ENCODE data around the gene EDARADD. TPM values are rescaled to one million over a fixed set of nuclear protein-coding genes. Genes with fewer than 3 reads are reported as not detected.
"Not testable (repeated sequence)": the region's sequence is repeated elsewhere in the genome, so short reads cannot be mapped to it uniquely, and the experiment has no call there.

EDARADD gene
- under 1 TPM in 1 of 2 donors, not detected in 1; 0.35 TPM for total RNA-seq
- long read RNA-seq = 0 reads

DNA sequence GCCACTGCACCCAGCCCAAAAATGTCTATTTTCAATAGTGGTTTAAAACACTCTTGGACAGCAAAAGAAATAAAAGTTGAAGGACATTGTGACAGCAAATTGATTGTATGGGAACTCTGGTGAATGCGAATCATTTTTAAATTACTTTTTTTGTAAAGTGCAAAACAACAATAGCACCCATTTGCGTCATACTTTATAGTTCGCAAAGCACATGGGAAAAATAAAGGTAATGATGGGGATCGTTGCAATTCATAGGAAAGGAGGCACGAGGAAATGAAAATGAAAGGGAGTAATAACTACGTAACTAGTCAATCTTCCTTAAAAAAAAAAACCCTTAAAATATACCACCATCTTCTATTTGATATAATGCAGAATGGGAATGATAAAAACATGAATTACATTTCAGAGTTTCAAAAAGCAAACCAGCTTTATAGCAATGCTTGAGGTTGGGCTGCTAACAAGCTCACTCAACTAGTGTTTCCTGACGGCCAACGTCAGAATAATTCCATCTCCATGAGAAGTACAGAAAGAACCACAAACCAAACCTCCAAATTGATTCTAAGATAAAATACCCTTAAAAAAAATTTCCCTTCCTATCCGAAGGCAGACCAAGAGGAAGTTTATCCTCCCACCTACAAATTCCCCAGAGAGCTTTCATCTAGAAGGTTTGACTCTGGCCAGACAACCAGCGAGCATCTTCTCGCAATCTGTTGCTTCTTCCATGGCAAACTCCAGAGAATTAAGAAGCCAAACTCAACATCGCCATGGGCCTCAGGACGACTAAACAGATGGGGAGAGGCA, at the start of gene EDARADD:
Gene EDARADD (plus strand): TSS at position 606 of the 801 bp plus-strand sequence. CDS start 159 bp downstream, at position 765.
- intact Hi-C loops (cut with DNase I) = no loop called here
- ATAC-seq (no peak), DNase-seq (no peak)

DNA sequence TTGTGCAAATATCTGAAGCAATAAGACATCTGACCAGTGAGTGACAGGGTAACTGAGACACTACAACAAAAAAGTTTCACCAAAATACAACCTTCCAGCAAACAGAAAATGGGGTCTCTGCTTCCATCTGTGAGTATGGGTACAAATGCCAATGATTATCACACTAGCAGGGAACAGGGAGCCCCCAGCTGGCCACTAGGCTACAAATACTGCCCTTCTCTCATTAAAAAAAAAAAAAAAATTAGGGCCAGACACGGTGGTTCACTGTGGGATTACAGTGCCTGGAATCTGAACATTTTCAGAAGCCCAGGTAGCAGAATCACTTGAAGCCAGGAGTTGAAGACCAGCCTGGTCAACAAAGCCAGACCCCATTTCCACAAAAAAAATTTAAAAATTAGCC, 48.4 kb upstream of the EDARADD start:
- no peak for ATAC-seq
- no peak for DNase-seq
- intact Hi-C loops (cut with DNase I) = no loop called here

DNA sequence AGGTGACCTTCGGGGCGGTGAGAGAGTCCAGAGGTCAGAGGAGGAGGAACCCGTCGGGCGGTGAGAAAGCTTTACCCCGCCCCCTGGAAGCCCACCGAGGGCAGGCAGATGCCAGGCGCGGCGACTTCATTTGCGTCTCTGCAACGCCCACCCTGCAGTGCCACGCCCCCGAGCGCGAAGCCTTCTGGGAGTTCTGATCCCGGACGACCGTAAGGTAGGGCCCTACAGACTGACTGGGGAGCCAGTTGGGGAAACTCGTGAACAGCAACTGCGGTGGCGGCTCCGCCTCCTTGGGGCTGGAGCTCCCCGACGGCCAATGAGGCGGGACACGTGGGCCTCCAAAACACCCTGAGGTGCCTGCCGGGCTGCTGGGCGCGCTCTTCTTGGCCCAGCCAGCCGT, 46.0 kb upstream of the EDARADD start:
- no peak for DNase-seq
- intact Hi-C loops (cut with DNase I) = no loop called here
- ATAC-seq = no peak

DNA sequence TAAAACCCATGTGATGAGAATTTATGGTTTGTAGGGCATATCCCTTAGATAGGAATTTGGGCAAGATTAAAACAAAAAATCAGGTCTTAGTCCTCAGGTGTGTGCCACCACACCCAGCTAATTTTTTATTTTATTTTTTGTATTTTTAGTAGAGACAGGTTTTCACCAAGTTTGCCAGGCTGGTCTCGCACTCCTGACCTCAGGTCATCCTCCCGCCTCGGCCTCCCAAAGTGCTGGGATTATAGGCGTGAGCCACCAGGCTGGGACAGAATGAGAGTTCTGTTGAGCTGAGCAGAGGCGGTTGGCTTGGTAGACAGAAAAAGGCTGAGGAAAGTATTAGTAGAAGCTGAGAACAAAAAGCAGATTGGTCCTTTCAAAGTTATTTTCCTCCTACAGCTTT, 43.8 kb upstream of the EDARADD start:
- intact Hi-C loops (cut with DNase I) = no loop called here
- DNase-seq (no peak), ATAC-seq (no peak)

DNA sequence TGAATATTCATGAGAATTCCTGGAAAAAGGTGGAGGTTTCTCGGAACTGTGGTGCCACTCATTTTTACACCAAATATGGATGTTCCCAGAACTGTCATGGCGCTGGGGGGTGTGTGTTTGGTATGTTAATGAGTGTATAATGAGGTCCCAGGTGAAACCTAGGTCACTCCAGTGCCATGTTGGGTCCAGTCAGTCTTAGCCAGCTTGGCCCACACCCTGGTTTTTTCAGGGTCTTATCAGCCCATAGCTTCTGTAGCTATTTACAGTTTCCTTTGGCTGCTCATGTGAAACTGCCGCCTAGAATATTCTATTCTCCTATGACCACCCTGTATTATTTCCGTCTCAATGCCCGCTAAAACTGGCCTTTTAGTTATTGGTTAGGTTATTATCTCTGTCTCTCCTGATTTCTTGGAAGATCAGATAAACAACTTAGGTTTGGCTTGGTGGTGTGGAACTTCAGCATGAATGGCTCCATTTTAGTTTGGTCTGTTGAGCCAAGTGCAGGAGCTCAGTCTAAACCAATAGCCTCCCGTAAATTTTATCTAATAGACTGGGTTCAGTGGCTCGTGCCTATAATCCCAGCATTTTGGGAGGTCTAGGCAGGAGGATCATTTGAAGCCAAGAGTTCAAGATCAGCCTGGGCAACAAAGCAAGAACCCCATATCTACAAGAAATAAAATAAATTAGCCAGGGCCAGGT, 42.1 kb upstream of the EDARADD start:
- ATAC-seq (no peak), DNase-seq (no peak)
- intact Hi-C loops (cut with DNase I) = no loop called here

DNA sequence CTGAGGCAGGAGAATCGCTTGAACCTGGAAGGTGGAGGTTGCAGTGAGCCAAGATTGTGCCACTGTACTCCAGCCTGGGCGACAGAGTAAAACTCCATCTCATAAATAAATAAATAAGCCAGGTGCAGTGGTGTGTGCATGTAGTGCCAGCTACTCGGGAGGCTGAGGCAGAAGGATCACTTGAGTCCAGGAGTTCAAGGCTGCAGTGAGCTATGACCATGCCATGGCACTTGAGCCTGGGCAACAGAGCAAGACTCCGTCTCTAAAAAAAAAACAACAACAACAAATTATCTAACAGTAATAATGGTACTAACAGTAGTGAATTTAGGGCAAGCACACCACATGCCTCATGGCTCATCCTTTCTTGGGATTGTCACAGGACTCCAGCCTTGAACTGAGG, 41.3 kb upstream of the EDARADD start:
- DNase-seq; intact Hi-C loops (cut with DNase I); ATAC-seq: not testable (repeated sequence)

DNA sequence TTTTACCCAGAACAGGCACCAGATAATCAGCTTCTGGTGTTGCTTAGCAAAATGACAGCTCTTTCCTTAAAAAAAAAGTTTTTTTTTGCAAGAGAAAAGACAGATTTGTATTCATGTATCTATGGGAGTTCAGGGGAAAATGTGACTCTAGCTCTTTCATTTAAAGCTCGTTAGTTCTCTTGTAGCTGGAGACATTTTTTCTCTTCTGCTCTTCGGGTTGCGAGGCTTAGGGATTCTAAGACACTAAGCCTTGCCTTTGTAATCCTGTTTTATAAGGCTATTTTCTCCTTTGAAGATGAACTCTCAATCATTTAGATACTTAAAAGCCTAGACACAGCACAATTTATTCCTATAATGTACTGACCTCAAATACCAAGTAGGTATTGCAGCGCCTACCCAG, 40.3 kb upstream of the EDARADD start:
- intact Hi-C loops (cut with DNase I) = no loop called here
- DNase-seq = no peak
- no peak for ATAC-seq

DNA sequence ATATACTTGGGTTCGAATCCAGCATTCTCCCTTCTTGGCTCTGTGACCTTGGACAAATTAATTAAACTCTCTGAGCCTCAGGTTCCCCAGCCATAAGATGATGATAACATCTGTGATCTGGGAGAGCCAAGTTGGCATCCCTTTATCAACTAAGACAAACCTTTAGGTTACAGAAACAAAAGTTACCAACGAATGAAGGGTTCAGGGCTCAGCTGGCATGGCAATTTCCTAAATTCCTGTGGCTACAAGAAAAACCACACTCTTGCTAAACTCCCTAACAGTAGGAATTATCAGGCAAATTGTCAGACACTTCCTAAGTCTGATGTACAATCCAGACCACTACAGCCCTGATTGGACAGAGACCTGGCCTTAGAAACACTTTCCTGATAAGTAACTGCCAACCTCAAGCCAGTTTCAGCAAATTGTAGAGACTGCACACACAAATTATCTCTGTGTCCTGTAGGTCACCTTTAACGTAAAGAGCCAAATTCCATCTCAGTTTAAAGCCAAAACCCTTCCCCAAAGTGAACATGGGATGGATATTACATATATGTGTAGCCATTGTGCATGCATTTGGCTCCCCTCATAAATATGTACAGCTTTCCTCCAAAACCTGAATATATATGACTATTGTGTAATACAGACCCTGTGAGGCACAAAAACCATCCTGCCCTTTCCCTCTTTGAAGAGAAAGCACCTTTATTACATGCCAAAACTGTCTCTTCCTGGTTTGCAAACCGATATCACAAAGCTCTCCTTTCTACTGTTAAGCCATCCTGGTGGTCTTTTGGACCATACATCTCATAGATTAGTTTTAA, 39.5 kb upstream of the EDARADD start:
- intact Hi-C loops (cut with DNase I) = no loop called here
- ATAC-seq = no peak
- no peak for DNase-seq

DNA sequence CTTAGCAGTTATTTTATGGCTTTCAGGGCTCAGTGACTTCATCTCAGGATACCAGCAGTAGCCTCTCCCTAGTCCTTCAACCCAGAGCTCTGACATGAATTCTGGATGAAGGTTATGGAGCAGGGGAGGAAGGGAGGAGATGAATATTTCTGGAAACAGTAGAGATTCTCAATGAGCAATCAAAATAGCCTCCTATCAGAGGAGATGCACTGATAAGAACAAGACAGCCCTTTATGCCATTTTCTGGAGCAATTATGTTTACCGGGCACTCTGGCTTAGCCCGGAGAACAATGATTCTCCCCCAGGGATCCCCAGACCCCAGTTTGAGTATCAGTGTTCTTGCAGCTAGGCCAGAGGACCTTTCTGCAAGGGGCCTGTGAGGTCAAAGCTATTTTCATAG, 37.9 kb upstream of the EDARADD start:
- intact Hi-C loops (cut with DNase I) = no loop called here
- no peak for DNase-seq
- ATAC-seq = no peak

DNA sequence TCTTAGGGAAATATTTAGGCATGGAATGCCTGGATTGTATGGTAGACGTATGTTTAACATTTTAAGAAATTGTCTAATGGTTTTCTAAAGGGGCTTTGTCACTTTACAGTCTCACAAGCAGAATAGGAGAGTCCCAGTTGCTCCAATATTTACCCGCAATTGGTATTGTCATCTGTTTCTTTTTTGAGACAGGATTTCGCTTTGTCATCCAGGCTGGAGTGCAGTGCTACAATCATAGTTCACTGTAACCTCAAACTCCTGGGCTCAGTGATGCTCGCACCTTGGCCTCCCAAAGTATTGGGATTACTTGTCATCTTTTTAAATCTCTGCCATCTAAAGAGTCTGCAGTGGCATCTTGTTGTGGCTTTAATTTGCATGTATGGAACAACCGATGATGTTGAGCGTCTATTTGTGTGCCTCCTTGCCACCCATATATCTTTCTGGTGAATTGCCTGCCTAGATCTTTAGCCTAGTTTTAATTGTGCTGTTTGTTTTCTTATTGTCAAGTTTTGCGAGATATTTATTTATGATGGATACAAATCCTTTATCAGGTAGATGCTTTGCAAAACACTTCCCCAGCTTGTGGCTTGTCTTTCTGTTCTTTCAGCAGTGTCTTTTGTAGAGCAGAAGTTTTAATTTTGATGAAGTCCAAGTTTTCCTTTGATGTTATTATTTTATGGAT, 32.0 kb upstream of the EDARADD start:
- ATAC-seq = no peak
- no peak for DNase-seq
- intact Hi-C loops (cut with DNase I) = no loop called here

DNA sequence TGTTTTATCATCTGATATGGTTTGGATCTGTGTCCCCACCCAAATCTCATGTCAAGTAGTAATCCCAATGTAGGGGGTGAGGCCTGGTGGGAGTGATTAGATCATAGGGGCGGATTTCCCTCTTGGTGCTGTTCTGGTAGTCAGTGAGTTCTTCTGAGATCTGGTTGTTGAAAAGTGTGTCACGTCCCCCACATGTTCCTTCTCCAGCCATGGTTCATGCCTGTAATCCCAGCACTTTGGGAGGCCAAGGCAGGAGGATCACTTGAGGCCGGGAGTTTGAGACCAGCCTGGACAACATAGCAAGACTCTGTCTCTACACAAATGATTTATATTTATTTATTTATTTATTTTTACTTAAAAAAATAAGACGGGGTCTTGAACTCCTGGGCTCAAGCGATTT, 30.8 kb upstream of the EDARADD start:
- ATAC-seq (no peak), DNase-seq (no peak)
- intact Hi-C loops (cut with DNase I) = no loop called here

DNA sequence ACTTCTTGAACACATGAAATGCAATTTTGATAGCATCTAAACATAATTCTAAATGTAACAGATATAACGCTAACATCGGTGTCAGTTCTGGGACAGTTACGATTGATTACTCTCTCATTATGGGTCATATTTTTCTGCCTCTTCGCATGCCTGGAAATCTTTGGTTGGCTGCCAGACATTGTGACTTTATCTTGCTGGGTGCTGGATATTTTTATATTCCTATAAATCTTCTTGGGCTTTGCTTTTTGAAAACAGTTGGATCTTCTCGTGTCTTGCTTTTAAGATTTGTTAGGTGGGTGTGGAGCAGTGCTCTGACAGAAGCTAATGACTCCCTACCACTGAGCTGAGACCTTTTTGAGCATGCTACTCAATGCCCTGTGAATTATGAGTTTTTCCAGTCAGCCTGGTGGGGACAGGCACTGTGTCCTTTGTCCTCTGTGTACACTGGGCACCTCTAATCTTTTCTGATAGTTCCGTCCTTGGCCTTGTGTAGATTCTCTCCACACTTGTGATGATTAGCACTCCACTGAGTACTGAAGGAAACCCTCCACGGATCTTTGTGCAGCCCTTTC, 28.0 kb upstream of the EDARADD start:
- no peak for DNase-seq
- ATAC-seq = no peak

DNA sequence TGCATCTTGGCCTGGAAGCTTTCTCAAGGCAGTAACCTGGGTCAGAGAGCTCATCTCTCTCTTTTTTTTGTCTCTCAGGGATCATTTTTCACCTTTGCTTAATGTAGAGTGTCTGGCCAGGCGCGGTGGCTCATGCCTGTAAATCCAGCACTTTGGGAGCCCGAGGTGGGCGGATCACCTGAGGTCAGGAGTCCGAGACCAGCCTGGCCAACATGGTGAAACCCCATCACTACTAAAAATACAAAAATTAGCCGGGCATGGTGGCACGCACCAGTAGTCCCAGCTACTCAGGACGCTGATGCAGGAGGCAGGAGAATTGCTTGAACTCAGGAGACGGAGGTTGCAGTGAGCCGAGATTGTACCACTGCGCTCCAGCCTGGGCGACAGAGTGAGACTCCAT, 27.4 kb upstream of the EDARADD start:
- intact Hi-C loops (cut with DNase I); DNase-seq; ATAC-seq: not testable (repeated sequence)

More for the DNA sequence above, 28.0 kb upstream of the EDARADD start:
- intact Hi-C loops (cut with DNase I) = no loop called here

DNA sequence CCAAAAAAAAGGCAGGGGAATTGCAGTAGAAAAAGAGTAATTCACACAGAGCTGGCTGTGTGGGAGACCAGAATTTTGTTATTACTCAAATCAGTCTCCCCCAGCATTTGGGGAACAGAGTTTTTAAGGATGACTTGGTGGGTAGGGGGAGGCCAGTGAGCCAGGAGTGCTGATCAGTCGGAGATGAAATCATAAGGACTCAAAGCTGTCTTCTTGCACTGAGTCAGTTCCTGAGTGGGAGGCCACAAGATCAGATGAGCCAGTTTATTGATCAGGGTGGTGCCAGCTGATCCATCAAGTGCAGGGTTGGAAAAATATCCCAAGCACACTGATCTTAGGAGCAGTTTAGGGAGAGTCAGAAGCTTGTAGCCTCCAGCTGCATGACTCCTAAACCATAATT, 23.7 kb upstream of the EDARADD start:
- no peak for ATAC-seq
- intact Hi-C loops (cut with DNase I) = no loop called here
- DNase-seq = no peak

DNA sequence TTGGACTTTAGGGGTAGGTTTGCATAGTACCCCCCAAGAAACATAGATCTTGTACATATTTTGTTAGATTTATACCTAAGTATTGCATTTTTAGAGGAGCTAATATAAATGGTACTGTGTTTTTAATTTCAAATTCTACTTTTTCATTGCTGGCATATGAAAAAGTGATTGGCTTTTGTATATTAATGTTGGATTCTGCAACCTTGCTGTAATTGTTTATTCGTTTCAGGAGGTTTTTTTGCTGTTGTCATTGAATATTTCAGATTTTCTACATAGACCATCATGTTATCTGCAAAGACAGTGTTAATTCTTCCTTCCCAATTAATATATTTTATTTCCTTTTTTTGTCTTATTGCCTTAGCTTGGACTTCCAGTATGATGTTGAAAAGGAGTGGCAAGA, 23.0 kb upstream of the EDARADD start:
- DNase-seq = no peak
- ATAC-seq = no peak
- intact Hi-C loops (cut with DNase I) = no loop called here

DNA sequence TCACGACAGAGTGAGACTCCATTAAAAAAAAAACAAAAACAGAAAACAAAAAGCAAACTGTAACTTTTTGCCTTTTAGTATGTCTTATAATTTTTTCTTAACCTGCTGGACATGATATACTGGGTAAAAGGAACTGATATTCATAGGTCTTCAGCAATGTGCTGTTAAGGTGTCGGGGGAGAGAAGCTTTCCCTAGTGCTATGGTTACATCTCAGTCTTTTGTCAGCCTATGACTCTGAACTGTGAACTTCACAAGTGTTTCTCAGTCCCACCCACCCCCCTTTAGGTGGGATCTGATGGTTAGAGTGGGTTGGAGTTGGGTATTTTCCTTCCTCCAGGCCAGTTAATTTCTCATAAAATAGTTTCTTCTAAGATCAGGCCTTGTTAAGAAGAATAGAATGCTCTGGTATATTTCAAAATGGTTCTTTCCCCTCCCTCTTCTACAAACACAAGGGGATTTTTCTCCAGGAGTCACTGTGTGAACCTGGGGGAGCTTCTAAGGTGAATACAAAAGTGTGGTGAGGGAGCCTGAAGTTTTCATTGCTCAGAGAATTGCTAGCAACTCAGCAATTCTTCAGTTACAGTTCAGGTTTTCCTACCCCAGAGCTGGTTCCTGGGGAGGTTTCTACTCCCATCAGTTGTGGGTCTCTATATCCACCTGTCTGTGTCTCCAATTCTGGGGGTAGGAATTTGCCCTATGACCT, 16.1 kb upstream of the EDARADD start:
- ATAC-seq = no peak
- DNase-seq = no peak
- intact Hi-C loops (cut with DNase I) = no loop called here

DNA sequence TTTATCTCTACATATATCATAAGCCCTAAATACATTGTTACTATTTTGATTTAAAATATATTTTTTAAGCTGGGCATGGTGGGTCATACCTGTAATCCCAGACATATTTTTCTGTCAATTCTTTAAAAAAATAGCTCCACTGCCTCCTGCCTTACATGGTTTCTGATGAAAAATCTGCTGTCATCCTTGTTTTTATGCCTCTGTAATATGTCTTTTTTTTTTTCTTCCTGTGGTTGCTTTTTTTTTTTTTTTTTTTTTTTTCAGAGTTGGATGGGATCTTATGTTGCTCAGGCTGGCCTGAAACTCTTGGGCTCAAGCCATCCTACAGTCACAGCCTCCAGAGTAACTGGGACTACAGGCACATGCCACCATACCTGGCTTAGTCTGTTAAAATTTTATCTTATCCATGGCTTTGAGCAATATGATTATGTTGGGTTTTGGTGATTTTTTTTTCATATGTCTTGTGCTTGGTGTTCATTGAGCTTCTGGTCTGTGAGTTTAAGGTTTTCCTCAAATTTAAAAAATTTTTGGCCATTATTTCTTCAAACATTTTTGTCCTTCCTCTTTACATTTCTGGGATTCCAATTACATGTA, 12.4 kb upstream of the EDARADD start:
- intact Hi-C loops (cut with DNase I) = no loop called here
- ATAC-seq (no peak), DNase-seq (no peak)

DNA sequence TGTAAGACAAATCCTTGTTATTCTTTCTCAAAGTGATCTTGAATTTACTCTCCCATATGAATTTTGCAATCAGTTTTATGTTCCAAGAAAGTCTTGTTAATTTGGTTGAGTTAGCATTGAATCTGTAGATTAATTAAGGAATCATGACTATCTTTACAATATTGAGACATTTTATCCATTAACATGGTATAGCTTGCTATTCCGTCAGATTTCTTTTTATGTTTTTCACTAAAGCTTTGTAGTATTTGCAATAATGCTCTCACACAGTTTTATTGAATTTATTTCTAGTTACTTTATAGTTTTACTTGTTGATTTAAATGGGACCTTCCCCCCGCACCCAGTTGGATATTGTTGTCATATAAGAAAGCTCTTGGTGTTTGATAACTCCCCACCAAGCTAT, 5.8 kb upstream of the EDARADD start:
- DNase-seq (no peak), ATAC-seq (no peak)
- intact Hi-C loops (cut with DNase I) = no loop called here

Measured in left cardiac atrium (tissue), 4 donors.